K562 (cell line): ENCODE data around the gene PPCDC. TPM values are rescaled to one million over a fixed set of nuclear protein-coding genes. Genes with fewer than 3 reads are reported as not detected.

Source experiments
- EP300 ChIP-seq: IDR thresholded peaks from 2 replicates; pipeline ENCODE4 v1.6.1; 2012; ENCODE audit warnings: low read length, improper control_type of control experiment
- HNRNPH1 ChIP-seq: fragments of 200-400 bp; formaldehyde crosslinking; optimal IDR thresholded peaks from 2 replicates; pipeline ENCODE3; 2017; ENCODE audit warnings: low read depth, mild to moderate bottlenecking, low read length, moderate library complexity
- L3MBTL2 ChIP-seq: fragments of 450-650 bp; IDR thresholded peaks from 2 replicates; pipeline ENCODE4 v1.6.1; 2016; ENCODE audit warnings: mild to moderate bottlenecking, moderate library complexity
- NFE2 ChIP-seq: IDR thresholded peaks from 2 replicates; pipeline ENCODE4 v1.6.1; 2014; ENCODE audit warnings: antibody characterized with exemption, low read depth
- NFIX ChIP-seq: fragments of 250-450 bp; sonication (Bioruptor Pico); IDR thresholded peaks from 2 replicates; pipeline ENCODE4 v1.4.0; 2020; ENCODE audit warnings: low read depth, mild to moderate bottlenecking, moderate library complexity
- RNF2 ChIP-seq: sonication (generic); IDR thresholded peaks from 2 replicates; pipeline ENCODE4 v1.6.1; 2016
- SMARCA4 ChIP-seq: fragments of 450-650 bp; IDR thresholded peaks from 2 replicates; pipeline ENCODE4 v1.6.1; 2016
- TRIM28 ChIP-seq: fragments of 450-650 bp; IDR thresholded peaks from 2 replicates; pipeline ENCODE4 v1.6.1; 2017
- TSHZ1 ChIP-seq: fragments of 250-450 bp; sonication (Bioruptor Pico); IDR thresholded peaks from 2 replicates; pipeline ENCODE4 v1.4.0; 2020; ENCODE audit warnings: mild to moderate bottlenecking, moderate library complexity
- ZBTB1 ChIP-seq: sonication (generic); formaldehyde crosslinking; IDR thresholded peaks from 2 replicates; pipeline ENCODE4 v1.8.1; 2023; ENCODE audit warnings: missing genetic modification reagents, low read depth, mild to moderate bottlenecking, borderline replicate concordance
- ZFP36 ChIP-seq: fragments of 150-350 bp; IDR thresholded peaks from 2 replicates; pipeline ENCODE4 v1.6.1; 2018; ENCODE audit warnings: low read length, low read depth; ENCODE audit not compliant: partially characterized antibody
- ZNF347 ChIP-seq: fragments of 450-650 bp; formaldehyde crosslinking; IDR thresholded peaks from 2 replicates; pipeline ENCODE4 v1.4.0; 2020; ENCODE audit warnings: low read depth, mild to moderate bottlenecking, moderate library complexity
- ZNF407 ChIP-seq: fragments of 450-650 bp; IDR thresholded peaks from 2 replicates; pipeline ENCODE4 v1.6.1; 2016; ENCODE audit warnings: low read depth
- polyA plus RNA-seq, 8 experiments: library from polyadenylated mRNA; depleted of rRNA in 4 of 8; stranded (reverse) in 5 of 8; unstranded in 3 of 8; fragments of >200 nt; fragmentation: Nextera tagmentation in 2 of 8; fragmentation: Illumina TruSeq in 1 of 8; extraction: Ambion mirVana in 2 of 8; extraction: Trizol in 1 of 8; gene quantifications; 2 replicates each; pipeline versions ENCODE4 v1.2.1 to v1.2.3, GENCODE V29; 2011 to 2014; ENCODE audit warnings: inconsistent platforms in 1 of 8, missing spikeins in 1 of 8
- total RNA-seq, 7 experiments: library from RNA; depleted of rRNA in 6 of 7; stranded (reverse); fragments of >200 nt in 6 of 7; fragmentation: Illumina TruSeq in 2 of 7; extraction: Trizol in 2 of 7; gene quantifications; 2 replicates each; pipeline versions ENCODE4 v1.2.1 to v1.2.3, GENCODE V29; 2011 to 2021; ENCODE audit warnings: low replicate concordance in 1 of 7

PPCDC gene
- total and polyA plus RNA-seq, 9 of the 15 experiments (the other 6 are each of a cell fraction or from before 2014, with no cell fraction given) = 10.9 to 53.6 (median 16.7) TPM

- TF ChIP-seq TSHZ1 = no peak
- no peak for TF ChIP-seq NFIX (CRISPR knock-in tag)
- no peak for TF ChIP-seq EP300
- TF ChIP-seq HNRNPH1 = no peak
- no peak for TF ChIP-seq NFE2
- TF ChIP-seq RNF2 = no peak
- TF ChIP-seq ZBTB1 (CRISPR knock-in tag) = no peak
- no peak for TF ChIP-seq ZNF407
- no peak for TF ChIP-seq TRIM28
- no peak for TF ChIP-seq L3MBTL2
- TF ChIP-seq ZNF347 (CRISPR knock-in tag) = no peak
- no peak for TF ChIP-seq ZFP36
- no peak for TF ChIP-seq SMARCA4
Observed at GRCh38 chr15:74977599-74977998, 45.8 kb upstream of the PPCDC start (continued).
